GM10847 (cell line): ENCODE results near the gene NPM3.

Experiments
- POLR2A ChIP-seq: IDR thresholded peaks from 2 replicates; pipeline ENCODE4 v1.6.1; 2011; ENCODE audit not compliant: insufficient read length; ENCODE audit errors: extremely low read depth

NPM3 gene

GRCh38 chr10:101772017-101772894 is 11.0 kb downstream of the NPM3 start:
- TF ChIP-seq POLR2A = no peak

GRCh38 chr10:101771380-101771779 is 11.9 kb downstream of the NPM3 start:
- no peak for TF ChIP-seq POLR2A

GRCh38 chr10:101770331-101771215 is 12.7 kb downstream of the NPM3 start:
- no peak for TF ChIP-seq POLR2A

- no peak for TF ChIP-seq POLR2A
These were observed 13.6 kb downstream of the NPM3 start for GRCh38 chr10:101769541-101770180.

GRCh38 chr10:101768791-101769170 is 14.5 kb downstream of the NPM3 start:
- TF ChIP-seq POLR2A = no peak

GRCh38 chr10:101767966-101768790 is 15.1 kb downstream of the NPM3 start:
- TF ChIP-seq POLR2A = no peak

- TF ChIP-seq POLR2A = no peak
These were observed 15.7 kb downstream of the NPM3 start for GRCh38 chr10:101767600-101767945.

- no peak for TF ChIP-seq POLR2A
These were observed 16.3 kb downstream of the NPM3 start for GRCh38 chr10:101766753-101767599.

GRCh38 chr10:101766306-101766705 is 16.9 kb downstream of the NPM3 start:
- no peak for TF ChIP-seq POLR2A

- no peak for TF ChIP-seq POLR2A
These were observed 20.0 kb downstream of the NPM3 start for GRCh38 chr10:101763141-101763846.

- TF ChIP-seq POLR2A = no peak
These were observed 20.5 kb downstream of the NPM3 start for GRCh38 chr10:101762736-101763135.

- no peak for TF ChIP-seq POLR2A
These were observed 22.0 kb downstream of the NPM3 start for GRCh38 chr10:101761226-101761625.

- no peak for TF ChIP-seq POLR2A
These were observed 22.7 kb downstream of the NPM3 start for GRCh38 chr10:101760510-101760909.
